ENCODE measurements around the gene ZMAT2.
A peak's percentile ranks its signal among the peaks of the same experiment; 100 is the strongest.

The ZMAT2 gene

GRCh38 chr5:140664359-140665119, 35.7 kb upstream of the ZMAT2 start, which contains the start of gene WDR55 (continued):
- no peak for TF ChIP-seq ZNF513 (tag by site-specific recombination; IDR thresholded peaks at IDR 0.05)
- TF ChIP-seq ZNF202 (tag by site-specific recombination; IDR thresholded peaks at IDR 0.05; ENCODE audit: borderline replicate concordance), result no peak
- no peak for TF ChIP-seq PRDM1 (tag by site-specific recombination; IDR thresholded peaks at IDR 0.05)
- TF ChIP-seq ZNF23 (tag by site-specific recombination; IDR thresholded peaks at IDR 0.05; ENCODE audit: borderline replicate concordance), result no peak
- TF ChIP-seq ZNF211 (tag by site-specific recombination; IDR thresholded peaks at IDR 0.05; ENCODE audit: low read depth), result no peak
- TF ChIP-seq ZNF664 (tag by site-specific recombination; IDR thresholded peaks at IDR 0.05), result no peak
- TF ChIP-seq ZNF560 (tag by site-specific recombination; IDR thresholded peaks at IDR 0.05; ENCODE audit: borderline replicate concordance), result no peak
- TF ChIP-seq ZNF174 (tag by site-specific recombination; IDR thresholded peaks at IDR 0.05), result no peak
- no peak for TF ChIP-seq ZNF132 (tag by site-specific recombination; IDR thresholded peaks at IDR 0.05; ENCODE audit: borderline replicate concordance)
- peak; percentile 84 for TF ChIP-seq PATZ1 (tag by site-specific recombination; IDR thresholded peaks at IDR 0.05)
- no peak for TF ChIP-seq ZNF26 (tag by site-specific recombination; IDR thresholded peaks at IDR 0.05)
- peak; percentile 84 for TF ChIP-seq ZNF580 (tag by site-specific recombination; IDR thresholded peaks at IDR 0.05)
- TF ChIP-seq KLF7 (tag by site-specific recombination; IDR thresholded peaks at IDR 0.05; ENCODE audit: borderline replicate concordance), result no peak
- TF ChIP-seq HOXC10 (CRISPR knock-in tag; IDR thresholded peaks at IDR 0.05), result 0 out of 2 replicates have a peak, but pooled peaks have one; percentile 53
- no peak; the same call in 1 of the 2 replicates for TF ChIP-seq ZSCAN30 (tag by site-specific recombination; IDR thresholded peaks at IDR 0.05)
- TF ChIP-seq YY1 (tag by site-specific recombination; IDR thresholded peaks at IDR 0.05), result peak; percentile 16; the same call in 1 of the 2 replicates
- TF ChIP-seq SCRT1 (tag by site-specific recombination; IDR thresholded peaks at IDR 0.05; ENCODE audit: borderline replicate concordance), result no peak
- peak; percentile 93 for TF ChIP-seq HIC1 (tag by site-specific recombination; IDR thresholded peaks at IDR 0.05)
- TF ChIP-seq ZNF660 (tag by site-specific recombination; IDR thresholded peaks at IDR 0.05), result peak; percentile 32
- peak; percentile 69; the same call in 1 of the 2 replicates for TF ChIP-seq ELK4 (IDR thresholded peaks at IDR 0.05; ENCODE audit: borderline replicate concordance, low read depth, low read length)
- no peak for TF ChIP-seq HOXA7 (CRISPR knock-in tag; IDR thresholded peaks at IDR 0.05; ENCODE audit: borderline replicate concordance)
- TF ChIP-seq ZNF138 (tag by site-specific recombination; IDR thresholded peaks at IDR 0.05; ENCODE audit: borderline replicate concordance), result no peak
- no peak for TF ChIP-seq ZNF311 (tag by site-specific recombination; IDR thresholded peaks at IDR 0.05; ENCODE audit: borderline replicate concordance)
- TF ChIP-seq ZNF529 (tag by site-specific recombination; IDR thresholded peaks at IDR 0.05; ENCODE audit: insufficient replicate concordance), result no peak
- TF ChIP-seq ZNF558 (tag by site-specific recombination; IDR thresholded peaks at IDR 0.05), result no peak
- no peak for TF ChIP-seq TCF7L2 (IDR thresholded peaks at IDR 0.05; ENCODE audit: borderline replicate concordance, low read depth, low read length)
- peak; percentile 91 for TF ChIP-seq SP3 (tag by site-specific recombination; IDR thresholded peaks at IDR 0.05)

Measured in HEK293 (cell line).